HCEC 1CT (cell line): ENCODE results near the gene AMACR.

Source experiments
- DNase-seq: peaks from one replicate; pipeline ENCODE4 v3.0.0-alpha.2; 2017

AMACR gene

GRCh38 chr5:34005211-34005610 lies 2.6 kb downstream of the AMACR start:
- DNase-seq, result no peak

GRCh38 chr5:34003941-34004340 lies 3.9 kb downstream of the AMACR start:
- no peak for DNase-seq

GRCh38 chr5:34002629-34003328 lies 5.1 kb downstream of the AMACR start:
- no peak for DNase-seq

GRCh38 chr5:34001241-34001841 lies 6.5 kb downstream of the AMACR start:
- no peak for DNase-seq

GRCh38 chr5:33999978-34000377 lies 7.9 kb downstream of the AMACR start:
- DNase-seq, result no peak

- peak; percentile 78 for DNase-seq
Observed at GRCh38 chr5:33997331-33997983, 10.4 kb downstream of the AMACR start.

- DNase-seq, result no peak
Observed at GRCh38 chr5:33995865-33996264, 12.0 kb downstream of the AMACR start.

- peak; percentile 76 for DNase-seq
Observed at GRCh38 chr5:33994845-33995244, 13.0 kb downstream of the AMACR start.

GRCh38 chr5:33992864-33993263 lies 15.0 kb downstream of the AMACR start:
- no peak for DNase-seq

- DNase-seq, result no peak
Observed at GRCh38 chr5:33985447-33985846, 22.4 kb downstream of the AMACR start.

- DNase-seq, result no peak
Observed at GRCh38 chr5:33984671-33985124, 23.2 kb downstream of the AMACR start, which contains the start of gene SLC45A2. Gene SLC45A2, minus strand, starts transcription at chr5:33984693. Its CDS starts 110 bp downstream, at chr5:33984583.

GRCh38 chr5:33984178-33984577 lies 23.7 kb downstream of the AMACR start:
- no peak for DNase-seq

GRCh38 chr5:33981408-33982162 lies 26.3 kb downstream of the AMACR start:
- DNase-seq, result no peak

GRCh38 chr5:33980030-33980429 lies 27.8 kb downstream of the AMACR start:
- DNase-seq, result no peak

GRCh38 chr5:33978306-33978705 lies 29.5 kb downstream of the AMACR start:
- DNase-seq, result no peak

GRCh38 chr5:33976307-33976706 lies 31.5 kb downstream of the AMACR start:
- no peak for DNase-seq

GRCh38 chr5:33975852-33976251 lies 32.0 kb downstream of the AMACR start:
- DNase-seq, result no peak

- DNase-seq, result no peak
Observed at GRCh38 chr5:33973271-33973670, 34.6 kb downstream of the AMACR start.

- DNase-seq, result peak; percentile 72
Observed at GRCh38 chr5:33969572-33970452, 38.0 kb downstream of the AMACR start.

- DNase-seq, result no peak
Observed at GRCh38 chr5:33968211-33969005, 39.4 kb downstream of the AMACR start.

GRCh38 chr5:33966805-33967204 lies 41.0 kb downstream of the AMACR start:
- no peak for DNase-seq
